ENCODE results near the gene APOM. TPM values are rescaled to one million over a fixed set of nuclear protein-coding genes. Genes with fewer than 3 reads are reported as not detected.

APOM gene
- total RNA-seq, 1 donor from 2014 or later: 3.8 TPM

GRCh38 chr6:31657406-31658157 is 1.9 kb downstream of the APOM start:
- DNase-seq (ENCODE audit: low read depth, low spot score): no peak
- H3K9me3 Mint-ChIP-seq: no peaks in the 10 kb centered on the region
- H3K27ac Mint-ChIP-seq (ENCODE audit: unreplicated experiment): no peak overlapping the region
- TF ChIP-seq CTCF (conservative IDR thresholded peaks at IDR 0.05): no peak
- peak overlapping the region; percentile 93 for H3K4me3 Mint-ChIP-seq
- peaks cover 4% of the 10 kb centered on the region for H3K27me3 Mint-ChIP-seq (ENCODE audit: low read depth)
- H3K4me1 Mint-ChIP-seq: peaks cover 50% of the 10 kb centered on the region
- no peaks in the 10 kb centered on the region for H3K36me3 Mint-ChIP-seq (ENCODE audit: low read depth)

GRCh38 chr6:31658158-31658688 is 2.5 kb downstream of the APOM start:
- Mint-ChIP-seq H3K36me3 (ENCODE audit: low read depth) (no peaks in the 10 kb centered on the region), H3K4me3 (peak overlapping the region; percentile 93), H3K27ac (ENCODE audit: unreplicated experiment) (no peak overlapping the region), H3K27me3 (ENCODE audit: low read depth) (no peaks in the 10 kb centered on the region), H3K4me1 (peaks cover 47% of the 10 kb centered on the region), H3K9me3 (no peaks in the 10 kb centered on the region)
- no peak for DNase-seq (ENCODE audit: low read depth, low spot score)
- no peak for TF ChIP-seq CTCF (conservative IDR thresholded peaks at IDR 0.05)

GRCh38 chr6:31658983-31659648 is 3.4 kb downstream of the APOM start:
- Mint-ChIP-seq H3K9me3 (no peaks in the 10 kb centered on the region), H3K27ac (ENCODE audit: unreplicated experiment) (no peak overlapping the region), H3K4me1 (peaks cover 56% of the 10 kb centered on the region), H3K27me3 (ENCODE audit: low read depth) (no peaks in the 10 kb centered on the region), H3K4me3 (peak overlapping the region; percentile 93), H3K36me3 (ENCODE audit: low read depth) (no peaks in the 10 kb centered on the region)
- no peak for TF ChIP-seq CTCF (conservative IDR thresholded peaks at IDR 0.05)
- DNase-seq (ENCODE audit: low read depth, low spot score): no peak

GRCh38 chr6:31659649-31660380 is 4.1 kb downstream of the APOM start:
- Mint-ChIP-seq H3K27ac (ENCODE audit: unreplicated experiment) (peak overlapping the region; percentile 94), H3K36me3 (ENCODE audit: low read depth) (peaks cover 2% of the 10 kb centered on the region), H3K27me3 (ENCODE audit: low read depth) (no peaks in the 10 kb centered on the region), H3K4me3 (peak overlapping the region; percentile 93), H3K4me1 (peaks cover 63% of the 10 kb centered on the region), H3K9me3 (no peaks in the 10 kb centered on the region)
- no peak for DNase-seq (ENCODE audit: low read depth, low spot score)
- TF ChIP-seq CTCF (conservative IDR thresholded peaks at IDR 0.05): no peak

Measured in neural crest cell (in vitro differentiated cells).